ENCODE measurements around the gene NHLRC1.

The NHLRC1 gene

DNA sequence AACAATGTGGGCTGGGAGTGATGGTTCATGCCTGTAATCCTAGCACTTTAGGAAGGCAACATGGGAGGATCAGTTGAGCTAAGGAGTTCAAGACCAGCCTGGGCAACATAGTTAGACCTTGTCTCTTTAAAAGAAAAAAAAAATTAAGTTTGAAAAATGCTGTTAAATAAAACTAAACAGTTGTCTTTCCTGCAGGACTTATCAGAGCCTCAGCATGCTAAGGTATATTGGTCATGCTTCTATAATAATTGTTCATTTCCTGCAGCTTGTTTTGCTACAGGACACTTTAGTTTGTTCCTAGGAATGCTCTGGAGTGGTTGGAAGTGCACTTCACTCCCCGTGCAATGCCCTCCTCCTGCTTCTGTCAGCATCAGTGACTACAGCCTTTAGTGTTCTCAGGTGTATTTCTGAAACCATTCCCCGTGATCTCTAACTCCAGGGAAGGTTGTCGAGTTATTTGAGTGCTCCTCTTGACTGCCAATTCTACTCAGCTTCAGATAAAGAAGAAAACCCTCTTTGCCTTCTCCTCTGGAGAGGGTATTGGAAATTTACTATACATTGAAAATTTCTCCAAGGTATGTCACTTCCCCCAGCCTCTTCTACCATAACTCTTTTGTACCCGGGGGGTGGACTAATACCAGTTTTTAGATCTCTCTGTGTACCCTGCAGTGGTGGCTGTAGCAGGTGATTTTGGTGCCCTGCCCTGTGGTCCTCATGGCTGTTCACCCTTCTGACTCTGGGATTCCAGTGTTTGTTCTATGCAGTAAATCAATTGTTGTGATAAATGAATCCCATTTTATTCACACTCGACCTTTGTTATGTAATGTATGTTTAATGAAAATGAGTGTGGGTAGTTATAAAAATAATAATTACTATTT is 33.8 kb downstream of the NHLRC1 start:
- in situ Hi-C loops (cut with HindIII; ENCODE audit: low sequenced_read_pairs) = no loop called here

DNA sequence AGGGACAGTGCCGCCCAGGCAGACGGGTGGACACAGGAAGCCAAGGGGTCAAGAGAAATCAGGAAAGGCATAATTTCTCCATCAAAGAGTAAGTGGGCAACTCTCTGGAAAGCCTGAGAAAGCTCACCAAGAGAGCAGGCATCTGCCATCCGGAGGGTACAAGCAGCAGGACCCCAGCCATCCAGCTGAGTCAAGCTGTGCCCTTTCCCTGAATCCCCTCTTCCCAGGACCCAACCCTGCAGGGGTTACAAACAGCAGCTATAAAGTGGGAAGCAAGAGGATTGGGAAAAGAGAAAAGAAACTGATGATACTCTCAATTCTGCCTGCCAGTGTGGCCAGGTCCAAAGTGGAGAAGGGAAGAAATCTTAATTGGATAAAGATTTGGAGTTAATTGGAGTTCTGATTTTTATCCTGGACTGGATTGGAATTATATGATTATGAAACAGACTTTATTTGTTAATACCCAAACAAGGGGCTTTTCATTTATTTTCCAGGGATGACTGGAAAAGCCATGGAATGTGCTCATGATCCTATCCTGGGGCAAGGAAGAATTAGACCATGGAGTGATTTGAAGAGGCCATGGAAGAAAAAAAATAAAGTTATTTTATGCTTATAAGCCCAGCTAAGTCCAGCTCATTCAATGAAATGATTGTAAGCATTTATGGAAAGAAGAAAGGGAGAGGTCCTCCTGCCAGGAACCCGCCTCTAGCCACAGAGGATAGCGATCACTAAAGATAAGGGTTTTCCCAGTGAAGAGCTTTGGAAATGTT is 34.9 kb downstream of the NHLRC1 start:
- in situ Hi-C loops (cut with HindIII; ENCODE audit: low sequenced_read_pairs) = no loop called here

DNA sequence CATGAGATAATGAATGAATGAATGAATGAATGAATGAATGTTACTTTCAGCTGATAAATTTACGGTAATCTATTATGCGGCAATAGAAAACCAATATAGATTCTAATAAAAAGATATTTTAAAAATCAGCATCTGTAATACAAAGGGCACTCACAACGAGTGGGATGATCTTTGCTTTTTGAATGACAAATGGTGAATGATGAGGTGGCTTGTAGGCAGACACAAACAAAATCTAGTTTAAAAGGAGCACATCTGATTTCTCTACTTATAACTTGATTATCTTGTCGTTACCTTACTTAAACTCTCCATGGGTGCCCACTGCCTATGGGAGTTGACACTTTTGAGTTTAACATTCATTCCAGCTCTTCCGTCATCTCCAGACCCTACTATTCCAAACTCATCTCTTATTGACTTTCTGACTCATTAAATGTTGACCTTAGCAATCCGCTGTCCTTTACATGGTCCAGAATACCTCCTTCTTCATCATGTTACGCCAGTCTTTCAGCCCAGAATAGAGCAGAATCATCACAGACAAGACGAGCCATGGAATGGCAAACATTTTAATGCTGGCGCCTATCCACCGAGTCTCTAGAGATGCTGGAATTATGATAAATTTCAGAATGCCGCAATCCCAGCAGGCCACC is 41.3 kb downstream of the NHLRC1 start:
- in situ Hi-C loops (cut with HindIII; ENCODE audit: low sequenced_read_pairs) = no loop called here

GRCh38 chr6:18080544-18080943 is 41.9 kb downstream of the NHLRC1 start:
- in situ Hi-C loops (cut with HindIII; ENCODE audit: low sequenced_read_pairs) = no loop called here

DNA sequence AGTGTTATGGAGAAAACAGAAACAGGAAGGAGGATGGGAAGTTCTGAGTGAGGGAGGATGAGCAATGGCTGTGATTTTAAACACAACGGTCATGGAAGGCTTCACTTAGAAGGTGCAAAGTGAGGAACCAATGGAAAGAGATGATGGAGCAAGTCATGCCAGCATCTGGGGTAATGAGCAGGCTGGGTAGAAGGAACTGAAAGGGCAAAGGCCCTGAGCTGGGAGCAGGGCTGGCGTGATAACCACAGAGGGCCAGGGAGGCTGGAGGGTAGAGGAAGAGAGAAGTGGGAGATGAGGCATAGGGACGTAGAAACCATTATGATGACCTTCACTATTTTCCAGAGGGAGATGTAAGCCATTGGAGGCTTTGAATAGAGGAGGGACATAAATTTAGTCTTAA is 43.6 kb downstream of the NHLRC1 start:
- in situ Hi-C loops (cut with HindIII; ENCODE audit: low sequenced_read_pairs) = no loop called here

GRCh38 chr6:18076231-18076630 is 46.2 kb downstream of the NHLRC1 start:
- in situ Hi-C loops (cut with HindIII; ENCODE audit: low sequenced_read_pairs) = no loop called here

- in situ Hi-C loops (cut with HindIII; ENCODE audit: low sequenced_read_pairs) = no loop called here
Measured at GRCh38 chr6:18072841-18073240, 49.6 kb downstream of the NHLRC1 start.

GRCh38 chr6:18070486-18070885 is 52.0 kb downstream of the NHLRC1 start:
- in situ Hi-C loops (cut with HindIII; ENCODE audit: low sequenced_read_pairs) = no loop called here

All from DLD1 (cell line).